Stimulated activated CD4-positive, alpha-beta T cell treated with anti-CD3 and anti-CD28 coated beads, Interleukin-12 subunit alpha, Interleukin-12 subunit beta, amount 100 ng/mL, for 4 hours (primary cell): ENCODE data around the gene PSMD12.
A peak's percentile ranks its signal among the peaks of the same experiment; 100 is the strongest.

Experiments used
- DNase-seq: peaks from one replicate; pipeline ENCODE4 v3.0.0-alpha.2; 2020

The PSMD12 gene

DNA sequence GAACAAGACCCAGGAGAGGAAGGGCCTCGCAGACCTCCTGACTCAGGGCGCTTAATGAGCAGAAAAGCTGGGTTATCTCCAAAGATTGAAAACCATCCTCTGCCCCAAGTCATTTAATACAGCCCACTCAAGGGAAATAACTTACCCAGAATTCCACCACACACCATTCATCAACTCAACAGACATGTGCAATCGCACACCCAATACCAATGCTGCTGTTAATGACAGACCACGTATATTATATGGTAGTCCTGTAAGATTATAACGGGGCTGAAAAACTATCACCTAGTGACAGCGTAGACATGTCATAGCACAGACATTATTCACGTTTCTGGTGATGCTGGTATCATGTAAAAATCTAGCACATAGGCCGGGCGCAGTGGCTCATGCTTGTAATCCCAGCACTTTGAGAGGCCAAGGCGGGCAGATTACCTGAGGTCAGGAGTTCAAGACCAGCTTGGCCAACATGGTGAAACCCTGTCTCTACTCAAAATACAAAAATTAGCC is 68.9 kb downstream of the PSMD12 start:
- no peak for DNase-seq

DNA sequence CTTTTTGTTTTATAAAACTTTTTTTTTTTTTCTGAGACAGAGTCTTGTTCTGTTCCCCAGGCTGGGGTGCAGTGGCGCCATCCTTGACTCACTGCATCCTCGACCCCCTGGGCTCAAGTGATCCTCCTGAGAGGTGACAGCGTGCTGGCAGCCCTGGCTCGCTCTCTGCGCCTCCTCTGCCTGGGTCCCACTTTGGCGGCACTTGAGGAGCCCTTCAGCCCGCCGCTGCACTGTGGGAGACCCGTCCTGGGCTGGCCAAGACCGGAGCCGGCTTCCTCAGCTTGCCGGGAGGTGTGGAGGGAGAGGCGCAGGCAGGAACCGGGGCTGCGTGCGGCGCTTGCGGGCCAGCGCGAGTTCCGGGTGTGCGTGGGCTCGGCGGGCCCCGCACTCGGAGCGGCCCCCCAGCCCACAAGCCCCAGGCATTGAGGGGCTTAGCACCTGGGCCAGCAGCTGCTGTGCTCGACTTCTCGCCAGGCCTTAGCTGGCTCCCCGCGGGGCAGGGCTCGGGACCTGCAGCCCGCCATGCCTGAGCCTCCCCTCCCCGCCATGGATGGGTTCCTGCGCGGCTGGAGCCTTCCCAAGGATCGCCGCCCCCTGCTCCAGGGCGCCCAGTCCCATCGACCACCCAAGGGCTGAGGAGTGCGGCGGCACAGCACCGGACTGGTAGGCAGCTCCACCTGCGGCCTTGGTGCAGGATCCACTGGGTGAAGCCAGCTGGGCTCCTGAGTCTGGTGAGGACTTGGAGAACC is 71.8 kb downstream of the PSMD12 start:
- DNase-seq, result no peak

DNA sequence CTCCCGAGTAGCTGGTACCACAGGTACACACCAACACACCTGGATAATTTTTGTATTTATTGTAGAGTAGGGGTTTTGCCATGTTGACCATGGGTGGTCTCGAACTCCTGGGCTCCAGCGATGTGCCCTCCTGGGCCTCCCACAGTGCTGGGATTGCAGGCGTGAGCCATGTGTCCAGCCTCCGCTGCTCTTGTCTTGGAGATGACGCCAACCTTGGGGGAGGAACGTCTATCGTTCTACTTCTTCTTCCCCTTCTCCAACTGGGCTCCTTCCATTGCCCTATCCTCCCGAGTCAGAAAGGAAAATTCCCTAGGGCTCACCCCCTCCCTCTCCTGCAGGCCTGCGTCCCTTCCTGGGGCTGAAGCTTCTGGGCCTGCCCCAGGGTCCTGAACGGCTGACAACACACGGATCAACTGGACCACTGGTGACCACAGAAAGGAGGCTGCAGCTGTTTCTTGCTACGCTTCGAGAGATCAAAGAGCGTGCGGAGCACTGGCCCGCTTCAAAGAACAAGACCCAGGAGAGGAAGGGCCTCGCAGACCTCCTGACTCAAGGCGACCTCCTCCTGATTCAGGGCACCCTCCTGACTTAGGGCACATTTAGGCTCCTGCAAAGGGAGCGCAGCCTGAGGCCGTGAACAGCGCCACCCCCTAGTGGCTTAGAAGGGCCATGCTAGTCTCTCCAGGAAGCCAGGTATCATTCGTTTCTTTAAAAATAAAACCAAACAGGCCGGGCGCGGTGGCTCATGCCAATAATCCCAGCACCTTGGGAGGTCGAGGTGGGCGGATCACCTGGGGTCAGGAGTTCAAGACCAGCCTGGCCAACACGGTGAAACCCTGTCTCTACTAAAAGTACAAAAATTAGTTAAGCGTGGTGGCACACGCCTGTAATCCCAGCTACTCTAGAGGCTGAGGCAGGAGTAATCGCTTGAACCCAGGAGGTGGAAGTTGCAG is 72.8 kb downstream of the PSMD12 start:
- peak; percentile 56 for DNase-seq

DNA sequence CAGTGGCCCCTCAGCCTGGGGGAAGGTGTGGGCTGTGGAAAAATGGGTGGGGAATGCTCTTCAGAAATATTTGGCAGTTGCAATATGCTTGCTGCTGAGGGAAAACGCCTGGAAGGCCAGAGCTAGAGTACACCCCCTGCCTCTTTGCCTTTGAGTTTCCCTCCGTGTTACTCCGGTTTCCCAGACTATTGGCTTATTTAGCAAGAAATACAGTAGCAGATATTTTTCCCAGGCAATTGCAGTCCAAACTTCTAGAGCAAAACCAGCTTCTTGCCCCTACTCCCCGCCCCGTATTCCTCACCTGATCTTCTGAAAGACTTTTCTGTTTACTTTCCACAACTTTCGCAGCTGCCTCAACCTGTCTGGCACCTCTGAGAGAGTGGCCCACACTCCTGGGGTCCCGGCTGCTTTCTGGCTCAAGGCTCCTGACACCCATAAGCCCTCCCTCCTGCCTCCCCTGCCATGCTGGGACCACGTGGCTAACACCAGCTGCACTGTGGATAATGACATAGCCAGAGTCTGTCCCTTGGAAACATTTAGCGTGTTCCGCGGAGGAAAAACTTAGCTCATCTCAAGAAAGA is 75.6 kb downstream of the PSMD12 start:
- DNase-seq, result no peak

DNA sequence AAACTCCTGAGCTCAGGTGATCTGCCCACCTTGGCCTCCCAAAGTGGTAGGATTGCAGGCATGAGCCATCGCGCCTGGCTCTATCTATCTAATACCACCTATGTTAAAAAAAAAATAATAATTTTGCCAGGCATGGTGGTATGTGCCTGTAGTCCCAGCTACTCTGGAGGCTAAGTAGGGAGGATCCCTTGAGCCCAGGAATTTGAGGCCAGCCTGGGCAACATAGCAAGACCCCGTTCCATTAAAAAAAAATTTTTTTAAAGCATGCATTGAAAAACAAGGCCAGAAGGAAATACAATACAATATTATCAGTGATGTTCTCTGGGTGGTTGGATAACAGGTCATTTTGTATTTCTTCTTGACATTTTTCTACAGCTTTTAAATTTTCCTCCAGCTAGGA is 76.1 kb downstream of the PSMD12 start:
- DNase-seq, result no peak

DNA sequence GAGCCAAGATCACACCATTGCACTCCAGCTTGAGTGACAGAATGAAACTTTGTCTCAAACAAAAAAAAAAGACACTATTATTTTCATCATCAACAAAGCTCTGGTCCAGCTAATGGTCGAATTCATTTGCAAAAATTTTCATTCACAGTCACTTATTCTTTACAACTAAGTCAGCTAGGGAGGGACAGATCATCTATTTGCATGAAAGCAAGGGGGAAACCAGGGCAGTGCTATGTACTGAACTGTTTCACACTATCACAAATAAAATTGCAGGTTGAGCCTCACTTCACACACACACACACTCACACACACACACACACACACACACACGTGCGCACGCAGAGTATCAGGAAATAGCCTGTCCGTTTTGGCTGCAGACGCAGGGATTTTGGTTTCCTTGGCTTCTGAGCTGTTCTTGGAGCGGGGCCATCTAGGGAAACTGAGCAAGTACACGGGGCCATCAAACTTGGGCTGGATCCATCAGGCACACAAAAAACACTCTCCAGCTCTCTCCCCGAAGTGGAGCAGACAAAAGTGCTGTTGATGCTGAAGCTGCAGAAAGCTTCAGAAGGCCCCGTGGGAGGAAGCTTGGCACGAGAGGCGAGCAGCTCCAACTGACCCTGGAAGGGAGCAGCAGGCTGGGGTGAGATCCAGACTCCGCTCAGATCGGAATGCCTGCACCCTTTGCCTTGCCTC is 77.0 kb downstream of the PSMD12 start:
- DNase-seq, result no peak
